OCI-M1 (cell line): ENCODE measurements around the gene RASGRF2.
A peak's percentile ranks its signal among the peaks of the same experiment; 100 is the strongest.

Experiments
- DNase-seq: peaks from one replicate; lab custom pipeline; 2025; lab: John Stamatoyannopoulos, UW

RASGRF2 gene

DNA sequence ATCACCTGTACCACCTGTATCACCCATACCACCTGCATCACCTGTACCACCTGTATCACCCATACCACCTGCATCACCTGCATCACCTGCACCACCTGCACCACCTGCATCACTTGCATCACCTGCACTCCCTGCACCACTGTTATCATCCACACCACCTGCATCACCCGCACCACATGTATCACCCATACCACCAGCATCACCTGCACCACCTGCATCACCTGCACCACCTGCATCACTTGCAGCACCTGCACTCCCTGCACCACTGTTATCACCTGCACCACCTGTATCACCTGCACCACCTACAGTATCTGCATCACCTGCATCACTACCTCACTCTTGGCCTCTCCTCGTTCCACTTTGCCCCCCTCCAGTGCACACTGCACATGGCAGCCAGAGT is 209.8 kb downstream of the RASGRF2 start:
- no peak for DNase-seq

DNA sequence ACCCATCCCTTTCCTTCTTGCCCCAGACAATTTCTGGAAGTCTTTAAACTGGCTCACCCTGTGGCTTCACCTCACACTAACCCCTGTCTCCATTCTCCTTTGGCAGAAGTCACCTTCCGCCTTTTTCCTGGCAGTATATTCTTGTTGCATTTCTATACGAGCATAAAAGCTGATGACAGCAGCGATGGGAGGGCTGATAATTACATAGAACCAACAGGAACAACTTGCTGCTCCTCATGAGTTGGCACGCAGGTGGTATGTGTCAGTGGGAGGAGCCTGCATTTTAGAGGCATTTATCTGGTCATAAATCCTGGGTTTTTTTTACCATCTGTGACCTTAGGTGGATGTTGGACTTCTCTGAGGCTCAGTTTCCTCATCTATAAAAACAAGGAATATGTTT is 211.6 kb downstream of the RASGRF2 start:
- DNase-seq, result no peak

DNA sequence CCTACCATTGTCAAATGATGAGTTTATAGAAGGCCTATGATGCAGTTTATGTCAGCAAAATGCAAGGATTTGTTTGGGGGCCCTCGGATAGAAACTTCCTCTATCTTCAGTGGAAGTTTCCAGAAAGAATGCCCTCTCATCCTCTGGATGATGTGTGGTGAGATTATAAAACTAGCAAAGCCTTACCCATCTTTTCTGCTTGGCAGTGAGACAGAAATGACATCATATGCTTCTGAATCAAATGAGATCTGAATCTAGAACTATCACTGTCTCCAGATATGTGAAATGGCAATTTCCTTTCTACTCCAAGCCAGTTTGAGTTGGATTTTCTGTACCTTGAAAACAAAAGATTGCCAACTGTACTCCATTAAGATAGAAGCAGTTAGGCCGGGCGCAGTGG is 212.5 kb downstream of the RASGRF2 start:
- no peak for DNase-seq

DNA sequence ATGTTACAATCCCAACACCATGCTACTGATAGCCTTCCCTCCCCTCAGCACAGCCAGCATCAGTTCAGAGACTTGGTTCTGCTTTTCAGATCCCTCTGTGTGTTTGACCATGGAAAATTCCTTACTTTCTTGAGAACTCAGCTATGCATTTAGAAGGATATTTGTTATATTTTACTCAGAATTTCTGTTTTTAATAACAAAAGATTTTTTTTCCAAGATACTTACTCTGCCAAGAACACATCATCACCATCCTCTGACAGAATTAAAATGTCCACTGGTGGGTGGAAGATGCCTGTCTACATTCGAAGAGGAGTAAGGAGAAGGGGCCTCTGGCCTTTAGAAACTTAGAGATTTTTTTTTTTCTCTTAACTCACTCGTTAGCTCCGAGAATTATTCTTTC is 216.9 kb downstream of the RASGRF2 start:
- DNase-seq, result no peak

DNA sequence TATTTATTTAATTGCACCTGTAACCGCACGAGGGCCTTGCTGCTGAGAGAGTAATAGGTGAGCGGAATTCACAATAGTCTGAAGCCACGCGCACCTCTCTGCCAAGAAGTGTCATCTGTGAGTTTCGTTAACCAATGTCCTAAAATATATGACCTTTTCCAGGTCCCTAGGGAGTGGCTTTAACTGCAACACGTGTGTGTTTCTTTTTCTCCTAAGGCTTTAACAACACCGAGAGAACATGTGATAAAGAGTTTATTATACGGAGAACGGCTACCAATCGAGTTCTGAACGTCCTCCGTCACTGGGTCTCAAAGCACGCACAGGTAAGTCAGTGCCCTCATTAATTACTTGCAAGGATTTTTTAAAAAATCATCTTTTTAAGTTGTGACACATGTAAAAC is 219.8 kb downstream of the RASGRF2 start:
- no peak for DNase-seq

DNA sequence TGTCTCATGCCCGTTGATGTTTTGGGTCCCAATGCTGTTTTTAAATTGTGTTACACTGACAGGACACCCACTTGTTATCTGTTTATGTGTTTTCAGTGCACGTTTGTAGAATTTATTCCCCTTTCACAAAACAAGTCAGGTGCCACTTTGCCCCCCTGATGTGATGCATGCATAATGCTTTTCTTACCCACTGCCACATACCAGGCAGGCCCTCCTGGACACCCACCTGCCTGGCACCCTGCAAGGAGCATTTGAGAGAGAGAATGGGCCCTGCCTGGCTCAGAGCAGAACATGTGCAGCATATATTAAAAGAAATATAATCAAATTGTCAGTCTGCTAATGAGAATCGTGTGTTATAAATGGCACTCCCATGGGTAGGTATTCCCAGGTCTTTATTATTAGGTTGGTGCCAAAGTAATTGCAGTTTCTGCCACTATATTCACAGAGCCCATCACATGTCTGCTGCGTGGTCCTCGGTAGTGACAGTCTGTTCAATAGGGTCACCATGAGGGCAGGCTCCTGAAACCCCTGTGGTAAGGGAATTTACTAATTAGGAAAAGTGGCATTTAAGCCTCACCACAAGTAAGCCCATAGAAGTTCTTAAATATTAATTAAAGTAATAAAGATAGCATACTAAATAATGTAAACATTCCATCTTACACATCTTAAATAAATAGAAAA is 220.8 kb downstream of the RASGRF2 start:
- DNase-seq, result no peak

DNA sequence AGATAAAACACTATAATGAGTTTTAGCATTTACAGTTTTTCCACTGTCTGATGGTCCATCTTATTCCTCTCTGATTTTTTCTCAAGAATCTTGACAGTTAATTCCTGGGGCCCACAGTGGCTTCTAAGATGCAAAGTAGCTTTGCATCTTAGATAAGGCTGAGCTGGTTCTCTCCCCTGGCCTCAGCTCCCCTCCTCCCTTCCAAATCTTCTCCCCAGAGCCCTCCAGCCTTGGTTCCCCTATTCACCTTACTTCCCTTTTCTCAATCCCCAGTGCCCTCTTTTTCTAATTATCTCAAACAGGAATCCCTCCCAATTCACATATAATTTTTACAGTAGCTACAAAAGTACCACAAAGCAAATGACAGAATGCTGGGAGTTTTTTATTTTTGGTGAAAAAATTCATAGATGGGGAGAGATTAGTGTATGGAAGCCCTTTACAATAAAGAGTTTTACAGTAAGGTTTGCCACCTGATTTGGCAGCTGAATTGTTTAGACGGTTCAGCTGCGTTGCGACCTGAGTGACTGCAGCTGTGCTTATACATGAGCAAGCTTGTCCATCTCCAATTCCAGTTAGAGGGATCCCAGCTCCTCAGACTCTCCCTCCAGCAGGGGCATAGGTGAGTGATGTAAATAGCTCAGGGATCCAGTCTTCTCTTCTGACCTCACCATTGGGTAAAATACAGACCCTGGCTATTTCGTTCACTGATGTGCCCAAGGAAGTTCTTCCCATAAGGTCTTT is 221.6 kb downstream of the RASGRF2 start:
- DNase-seq, result peak; percentile 53

DNA sequence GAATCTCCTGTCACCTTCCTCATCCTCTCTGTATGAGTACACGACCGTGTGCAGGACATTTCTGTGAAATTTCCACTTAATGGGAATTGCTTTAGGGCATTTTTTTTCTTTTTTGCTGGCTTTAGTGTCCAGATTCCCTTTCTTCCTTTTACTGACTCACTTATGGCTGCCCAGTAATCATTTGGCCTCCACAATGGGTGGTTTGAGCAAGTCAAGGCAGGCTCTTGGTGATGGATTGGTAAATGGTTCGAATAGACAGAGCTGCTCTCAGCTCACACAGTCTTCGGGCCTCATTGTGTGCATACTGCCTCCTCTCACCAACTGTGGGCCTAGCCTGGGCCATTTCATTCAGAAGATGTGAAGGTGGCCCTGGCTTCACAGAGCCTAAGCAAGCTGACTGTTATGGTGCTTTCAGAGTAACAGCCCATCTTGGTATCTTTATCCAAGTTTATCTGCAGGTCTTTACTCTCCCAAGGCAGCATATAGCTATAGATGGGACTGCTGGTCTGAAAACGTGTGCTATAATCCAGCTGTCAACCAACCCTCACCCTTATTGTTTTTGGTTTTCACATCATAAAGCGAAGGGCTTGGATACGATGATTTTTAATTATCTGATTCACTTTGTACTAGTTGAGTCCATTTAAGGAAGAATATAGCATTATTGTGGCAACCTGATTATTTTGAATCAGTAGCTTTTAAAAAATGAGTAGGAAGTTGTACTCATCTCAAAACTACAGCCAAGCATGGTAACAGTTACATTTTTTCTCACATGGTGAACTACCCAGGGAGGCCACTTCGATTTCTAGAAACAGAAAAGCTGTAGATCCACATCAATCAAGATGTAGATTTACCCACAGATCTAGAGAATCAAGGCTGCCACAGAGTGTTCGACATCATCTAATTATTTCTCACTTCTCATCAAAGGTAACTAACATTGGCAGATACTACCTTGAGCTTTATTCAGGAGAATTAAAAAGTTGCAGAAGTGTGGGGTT is 222.5 kb downstream of the RASGRF2 start:
- DNase-seq, result no peak

DNA sequence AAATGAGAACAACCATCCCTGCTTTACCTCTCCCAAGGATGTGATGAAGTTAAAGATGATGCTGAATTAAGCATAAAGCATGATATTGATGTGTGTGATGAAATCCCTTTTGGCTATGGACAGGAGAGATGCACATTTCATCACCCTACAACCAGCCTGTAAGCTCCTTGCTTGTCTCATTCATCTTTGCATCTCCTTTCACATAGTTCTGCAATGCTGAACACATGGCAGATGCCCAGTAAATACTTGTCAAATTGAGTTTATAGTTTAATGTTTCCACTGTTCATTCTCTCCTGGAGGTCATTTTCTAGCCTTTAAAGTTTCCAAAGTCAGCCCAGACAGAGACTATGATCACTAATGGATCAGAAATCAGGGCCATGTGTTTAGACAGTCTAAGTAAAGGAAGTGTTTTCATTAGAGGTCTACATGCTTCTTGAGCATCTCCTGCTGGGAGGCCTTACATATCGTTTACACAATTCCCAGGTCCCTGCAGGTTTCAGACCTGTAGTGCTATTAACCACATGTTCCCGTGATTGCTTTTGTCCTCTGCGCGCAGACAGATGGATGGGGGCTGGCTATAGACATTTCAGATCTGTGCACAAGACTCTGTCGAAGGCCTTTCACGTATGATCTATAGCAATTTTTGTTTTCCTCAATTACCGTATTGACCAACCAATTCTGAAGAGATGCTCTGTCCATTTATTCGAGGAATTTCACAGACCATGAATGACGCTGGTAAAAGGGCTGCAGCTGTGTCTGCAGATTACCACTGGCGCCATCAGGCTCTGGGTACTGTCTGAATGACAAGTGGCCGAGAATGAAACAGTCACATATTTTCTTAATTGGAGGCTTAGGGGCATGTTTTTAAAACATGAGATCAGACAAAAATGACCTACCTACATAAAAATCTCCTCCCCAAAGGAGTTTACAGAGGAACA is 223.9 kb downstream of the RASGRF2 start:
- DNase-seq, result no peak

DNA sequence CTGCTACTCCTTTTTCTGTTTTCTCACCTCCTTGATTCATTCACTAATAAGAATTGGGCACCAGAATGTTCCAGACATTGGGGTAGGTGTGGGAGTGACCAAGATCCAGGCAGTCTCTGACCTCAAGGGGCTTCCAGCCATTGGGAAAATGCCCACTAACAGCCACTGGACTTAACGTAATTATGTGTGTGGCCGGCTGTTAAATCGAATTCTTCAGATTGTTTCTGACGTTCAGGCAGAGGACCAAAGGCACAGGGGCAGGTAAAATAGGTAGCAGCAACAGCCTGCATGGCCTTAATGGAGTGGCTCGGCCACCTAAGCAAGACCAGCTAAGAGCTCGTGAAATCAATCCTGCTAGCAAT is 224.6 kb downstream of the RASGRF2 start:
- no peak for DNase-seq

DNA sequence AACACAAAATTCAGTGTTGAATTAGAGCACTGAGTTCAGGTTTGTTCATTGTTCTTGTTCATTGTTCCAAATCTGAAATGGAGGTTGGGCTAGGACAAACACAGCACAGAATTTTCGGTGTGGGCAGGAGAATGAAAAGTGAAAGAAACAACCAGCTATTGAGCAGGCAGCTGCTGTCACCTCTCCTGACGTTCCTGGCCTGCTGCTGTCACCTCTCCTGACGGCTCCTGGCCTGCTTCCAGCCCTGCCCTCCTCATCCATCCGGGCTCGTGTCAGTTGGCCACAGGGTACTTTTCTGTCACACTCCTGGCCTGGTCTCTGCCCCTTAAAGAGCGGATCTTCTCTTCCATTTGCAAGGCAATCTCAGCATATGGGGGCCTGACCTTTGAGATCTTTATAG is 227.7 kb downstream of the RASGRF2 start:
- peak; percentile 42 for DNase-seq

DNA sequence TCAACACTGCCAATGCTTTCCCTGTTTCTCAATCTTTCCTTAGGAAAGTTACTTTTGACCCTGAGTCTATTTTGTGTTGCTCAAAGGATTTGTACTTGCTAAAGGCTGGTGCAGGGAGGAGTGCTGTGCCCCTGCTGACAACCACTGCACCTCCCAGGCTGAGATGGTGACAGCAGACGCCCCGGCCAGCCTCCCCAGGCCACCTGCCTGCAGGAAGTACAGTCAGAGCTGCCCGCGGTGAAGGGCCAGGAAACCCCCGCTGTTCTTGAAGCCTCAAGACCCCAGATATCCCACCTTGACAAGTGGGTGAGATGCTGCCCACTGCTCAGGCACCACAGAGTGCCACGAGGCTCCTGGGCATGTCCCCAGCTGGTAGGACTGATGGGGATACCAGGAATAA is 228.8 kb downstream of the RASGRF2 start:
- no peak for DNase-seq

DNA sequence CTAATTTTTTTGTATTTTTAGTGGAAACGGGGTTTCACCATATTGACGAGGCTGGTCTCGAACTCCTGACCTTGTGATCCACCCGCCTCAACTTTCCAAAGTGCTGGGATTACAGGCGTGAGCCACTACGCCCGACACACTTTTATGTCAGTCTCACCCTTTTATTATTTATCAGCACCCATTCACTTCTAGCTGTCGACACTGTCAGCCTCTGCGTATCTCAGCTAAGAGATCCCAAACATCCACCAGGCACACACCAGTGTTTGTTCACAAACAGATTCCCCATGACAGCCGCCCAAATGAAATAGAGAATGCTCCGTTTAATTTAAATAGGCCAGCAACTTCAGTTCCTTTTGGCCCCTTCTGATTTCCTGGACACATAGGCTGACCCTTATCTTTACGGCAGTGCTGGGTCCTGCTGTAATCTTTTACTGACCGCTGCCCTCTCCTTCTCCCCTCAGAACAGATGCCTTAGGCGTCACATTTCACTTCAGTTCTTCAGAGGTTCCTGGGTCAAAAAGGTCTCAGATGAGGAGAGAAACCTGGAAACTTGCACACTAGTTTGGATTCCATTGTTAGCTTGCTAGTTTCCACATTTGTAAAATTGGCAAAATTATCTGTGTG is 229.8 kb downstream of the RASGRF2 start:
- peak; percentile 72 for DNase-seq

DNA sequence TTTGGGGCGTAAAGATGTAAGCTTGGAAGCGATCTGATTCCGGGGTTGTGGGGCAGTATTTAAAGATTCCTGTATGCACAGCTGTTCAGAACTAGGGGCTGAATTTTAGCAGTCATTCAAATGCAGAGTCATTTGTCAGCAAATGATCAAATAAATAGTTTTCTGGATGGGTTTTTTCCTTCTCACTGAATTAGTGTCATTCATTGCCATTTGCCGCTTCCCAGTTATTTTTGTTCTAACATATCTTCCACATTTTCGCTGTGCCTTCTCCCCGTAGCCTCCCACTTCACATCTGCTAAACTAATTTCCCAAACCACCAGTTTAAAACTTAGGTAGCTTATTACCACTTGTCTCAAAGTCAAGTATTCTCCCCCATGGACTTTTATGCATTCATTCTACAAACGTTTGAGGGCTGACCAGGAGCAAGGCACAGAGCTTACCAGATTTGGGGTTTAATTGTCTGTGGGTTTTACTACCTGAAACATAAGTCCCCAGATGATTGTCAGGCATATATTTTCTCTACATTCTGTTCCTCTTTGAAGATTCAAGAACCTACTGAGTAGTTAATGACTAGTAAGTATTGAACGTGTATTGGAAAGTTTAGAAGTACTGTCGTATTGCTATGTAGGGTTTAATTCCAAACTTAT is 231.7 kb downstream of the RASGRF2 start:
- DNase-seq, result no peak

DNA sequence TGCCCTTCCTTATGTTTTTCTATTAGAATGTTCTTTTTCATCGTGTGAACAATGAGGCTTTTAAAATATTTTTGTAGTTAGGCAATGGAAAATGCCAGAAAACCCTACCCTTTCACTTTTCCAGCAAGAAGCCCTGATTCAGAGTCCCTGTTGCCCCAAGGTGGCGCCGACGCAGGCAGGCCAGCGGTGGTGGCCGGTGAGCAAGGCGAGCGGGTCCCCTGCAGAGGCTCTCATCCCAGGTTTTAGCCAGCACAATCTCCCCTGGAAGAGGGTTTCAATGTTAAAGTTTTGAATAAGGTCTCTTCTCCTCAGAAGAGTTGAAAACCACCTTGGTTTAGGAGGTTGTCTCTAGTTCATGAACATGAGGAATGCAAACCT is 232.2 kb downstream of the RASGRF2 start:
- DNase-seq, result no peak

DNA sequence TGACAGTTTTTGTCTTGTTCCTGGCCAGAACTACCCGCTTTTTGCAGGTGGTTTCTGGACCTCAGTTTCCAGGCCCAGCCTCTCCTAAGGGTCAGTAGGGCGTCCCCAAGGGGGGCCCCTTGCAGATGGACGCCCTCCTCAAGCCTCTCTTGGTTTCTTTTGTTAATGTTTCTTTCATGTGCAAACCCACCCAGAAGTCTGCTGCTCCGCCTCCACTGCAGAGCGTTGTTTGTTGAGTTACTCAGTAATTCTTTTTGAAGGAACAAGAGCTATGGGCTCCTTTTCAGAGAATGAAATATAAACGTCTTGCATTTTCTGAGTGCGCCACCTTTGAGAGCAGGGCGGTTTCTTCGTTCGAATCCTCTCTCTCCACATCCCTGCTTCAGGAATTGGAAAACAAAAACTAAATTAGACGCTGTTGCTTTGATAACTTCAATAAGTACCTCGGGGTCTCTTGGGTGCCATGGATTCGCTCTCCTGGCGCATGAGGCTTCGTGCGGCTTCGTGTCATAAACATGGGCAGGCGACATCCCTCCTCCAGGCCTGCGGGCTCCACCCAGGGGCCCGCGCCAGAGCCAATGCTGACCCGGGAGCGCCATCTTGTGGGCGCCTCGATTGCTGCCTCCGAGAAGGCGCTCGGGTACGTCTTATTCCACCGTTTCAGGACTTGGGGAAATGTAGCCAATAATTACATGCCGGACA is 234.6 kb downstream of the RASGRF2 start:
- peak; percentile 90 for DNase-seq

DNA sequence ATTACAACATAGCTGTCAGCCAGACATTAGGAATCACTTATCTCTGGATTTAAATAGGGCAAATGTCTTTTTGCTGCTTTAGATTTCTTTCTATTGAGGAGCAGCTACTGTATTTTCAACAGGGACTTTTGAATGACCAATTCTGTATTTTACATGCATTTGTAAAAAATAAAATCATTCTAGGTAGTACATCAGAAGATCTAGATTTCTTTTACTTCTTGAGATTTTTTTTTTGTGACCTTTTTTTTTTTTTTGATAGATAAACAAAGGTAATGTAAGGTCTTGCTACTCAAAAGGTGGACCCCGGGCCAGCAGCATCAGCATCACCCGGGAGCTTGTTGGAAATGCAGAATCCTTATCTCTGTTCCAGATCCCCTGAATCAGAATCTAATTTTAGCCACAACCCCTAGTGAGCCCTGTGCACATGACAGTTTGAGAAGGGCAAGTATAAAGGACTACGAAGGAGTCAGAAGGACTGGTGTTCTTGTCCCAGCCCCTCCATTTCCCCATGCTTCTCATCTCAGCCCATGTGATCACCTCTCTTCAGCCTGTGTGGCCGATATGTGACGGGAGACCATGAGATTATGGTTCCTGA is 235.3 kb downstream of the RASGRF2 start:
- peak; percentile 29 for DNase-seq

DNA sequence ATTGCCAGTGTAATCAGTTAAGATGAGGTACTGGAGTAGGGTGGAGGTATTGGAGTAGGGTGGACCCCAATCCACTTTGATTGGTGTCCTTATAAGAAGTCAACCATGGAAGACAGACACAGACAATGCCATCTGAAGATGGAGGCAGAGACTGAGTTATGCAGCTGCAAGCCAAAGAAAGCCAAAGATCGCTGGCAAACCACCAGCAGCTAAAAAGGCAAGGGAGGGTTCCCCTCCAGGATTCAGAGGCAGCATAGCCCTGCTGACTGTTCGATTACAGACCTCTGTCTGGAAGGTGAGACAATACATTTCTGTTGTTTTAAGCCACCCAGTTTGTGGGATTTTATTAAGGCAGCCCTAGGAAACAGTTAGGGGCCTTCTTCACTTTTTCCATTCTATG is 242.5 kb downstream of the RASGRF2 start:
- no peak for DNase-seq

DNA sequence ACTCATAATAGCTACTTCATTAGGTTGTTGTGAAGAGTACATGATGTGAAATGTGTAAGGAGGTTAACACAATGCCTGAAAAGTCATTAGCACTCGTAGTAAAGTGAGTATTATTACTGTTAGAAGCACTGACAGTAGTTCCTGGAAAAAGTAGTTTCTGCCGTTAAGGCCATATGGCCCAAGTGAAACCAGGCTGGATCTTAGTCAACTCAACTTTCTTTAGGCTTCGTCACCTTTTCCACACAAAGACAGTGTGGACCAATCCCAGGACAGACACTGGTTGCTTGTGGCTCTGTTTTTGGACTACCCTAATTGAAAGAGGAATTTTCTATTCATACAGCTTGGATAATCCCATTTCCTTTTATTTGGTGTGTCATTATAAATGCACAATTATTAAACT is 243.6 kb downstream of the RASGRF2 start:
- DNase-seq, result no peak

DNA sequence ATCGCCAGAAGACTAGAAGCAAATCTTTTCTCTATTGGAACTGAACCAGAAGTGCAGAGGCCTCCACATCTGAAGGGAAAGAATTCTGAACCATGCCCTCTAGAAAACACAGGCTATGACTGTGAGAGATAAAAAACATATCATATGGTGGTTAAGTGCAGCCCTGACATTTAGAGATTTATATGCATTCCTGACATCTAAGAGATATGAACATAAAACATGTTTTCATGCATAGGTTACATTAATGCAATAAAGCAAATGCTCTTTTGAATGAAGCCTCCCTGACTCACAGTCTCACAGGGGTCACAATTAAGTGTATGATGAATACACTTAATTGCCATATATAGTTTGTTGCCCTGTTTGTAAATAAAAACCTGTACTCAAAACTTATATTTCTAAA is 244.0 kb downstream of the RASGRF2 start:
- no peak for DNase-seq
